Measurements from ENCODE around the gene MPZL1. TPM values are rescaled to one million over a fixed set of nuclear protein-coding genes. Genes with fewer than 3 reads are reported as not detected.
"Not testable (repeated sequence)": the region's sequence is repeated elsewhere in the genome, so short reads cannot be mapped to it uniquely, and the experiment has no call there.

MPZL1 gene
- total RNA-seq, 1 donor from 2014 or later, result 183 TPM

- no peak for DNase-seq (ENCODE audit: low read depth)
Observed at GRCh38 chr1:167812972-167813371, 91.2 kb downstream of the MPZL1 start.

DNA sequence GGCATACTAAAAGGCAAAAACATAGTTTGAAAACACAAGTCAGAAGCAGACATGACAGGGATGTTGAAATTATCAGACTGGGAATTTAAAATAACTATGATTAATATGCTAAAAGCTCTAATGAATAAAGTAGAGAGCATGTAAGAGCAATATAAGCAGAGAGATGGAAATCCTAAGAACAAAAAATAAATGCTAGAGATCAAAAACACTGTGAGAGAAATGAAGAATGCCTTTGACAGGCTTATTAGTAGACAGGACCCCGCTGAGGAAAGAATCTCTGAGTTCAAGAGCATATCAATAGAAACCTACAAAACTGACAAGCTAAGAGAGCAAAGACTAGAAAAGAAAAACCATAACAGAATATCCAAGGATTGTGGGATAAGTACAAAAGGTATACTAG lies 93.9 kb downstream of the MPZL1 start:
- DNase-seq (ENCODE audit: low read depth), result no peak

DNA sequence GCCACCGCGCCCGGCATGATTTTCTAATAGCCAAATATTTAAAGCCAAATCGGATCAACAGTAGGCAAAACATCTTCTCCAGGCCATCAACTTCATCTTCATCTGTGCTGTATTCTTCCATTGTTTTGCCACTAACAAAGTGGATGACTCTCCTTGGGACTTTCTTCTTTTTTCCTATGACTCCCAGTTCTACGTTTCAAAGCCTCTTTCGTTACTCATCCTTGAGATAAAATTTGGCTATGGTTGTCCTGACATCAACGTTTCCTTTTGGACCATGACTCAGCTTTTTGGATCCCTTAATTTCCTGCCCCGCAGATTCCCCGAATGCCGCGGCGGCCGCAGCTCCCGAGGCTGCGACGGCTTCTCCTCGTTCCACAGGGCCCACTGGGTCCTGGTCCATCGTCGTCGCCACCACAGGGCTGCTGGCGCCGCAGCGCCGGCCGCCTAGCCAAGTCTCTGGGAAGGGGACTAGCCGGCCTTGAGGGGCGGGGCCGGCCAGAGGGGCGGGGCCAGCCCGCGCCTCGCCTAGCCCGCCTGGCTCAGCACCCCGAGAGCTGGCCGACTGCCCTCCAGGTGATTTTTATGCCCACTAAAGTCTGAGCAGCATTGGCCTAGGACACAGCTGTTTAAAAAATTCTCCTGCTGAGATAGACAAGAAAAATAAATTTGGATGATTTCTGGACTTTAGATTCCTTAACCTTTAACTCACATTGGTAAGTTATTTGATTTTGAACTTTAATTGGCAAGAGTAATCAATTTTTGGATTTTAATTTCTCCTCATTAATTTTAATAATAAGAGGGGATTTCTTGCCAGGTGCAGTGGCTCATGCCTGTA lies 98.3 kb downstream of the MPZL1 start:
- DNase-seq (ENCODE audit: low read depth), result peak; percentile 80

GRCh38 chr1:167820684-167821355 lies 99.0 kb downstream of the MPZL1 start:
- peak; percentile 39 for DNase-seq (ENCODE audit: low read depth)

- no peak for DNase-seq (ENCODE audit: low read depth)
Observed at GRCh38 chr1:167821356-167821685, 99.5 kb downstream of the MPZL1 start.

GRCh38 chr1:167821969-167822685 lies 100.3 kb downstream of the MPZL1 start:
- DNase-seq (ENCODE audit: low read depth), result peak; percentile 30

- DNase-seq (ENCODE audit: low read depth), result no peak
Observed at GRCh38 chr1:167824163-167824794, 102.5 kb downstream of the MPZL1 start.

DNA sequence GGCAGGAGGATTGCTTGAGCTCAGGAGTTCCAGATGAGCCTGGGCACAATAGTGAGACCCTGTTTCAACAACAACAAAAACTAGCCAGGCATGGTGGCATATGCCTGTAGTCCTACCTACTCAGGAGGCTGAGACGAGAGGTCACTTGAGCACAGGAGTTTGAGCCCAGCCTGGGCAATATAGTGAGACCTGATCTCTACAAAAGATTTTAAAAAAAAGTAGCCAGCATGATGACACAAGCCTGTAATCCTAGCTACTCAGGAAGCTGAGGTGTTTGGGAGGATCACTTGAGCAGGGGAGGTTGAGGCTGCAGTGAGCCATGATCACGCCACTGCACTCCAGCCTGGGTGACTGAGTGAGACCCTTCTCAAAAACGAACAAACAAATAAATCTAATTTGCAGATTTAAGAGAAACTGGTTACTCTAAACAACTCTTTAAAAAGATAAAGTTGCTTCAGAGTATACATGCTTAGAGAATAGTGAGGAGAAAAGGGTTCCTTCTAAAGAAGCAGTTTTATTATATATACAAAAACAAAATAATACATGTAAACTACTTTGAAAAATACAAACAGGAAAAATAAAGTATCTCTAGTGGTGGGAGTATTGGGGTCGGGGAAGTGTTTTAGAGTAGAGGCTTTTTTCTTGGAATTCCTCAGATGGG lies 103.8 kb downstream of the MPZL1 start:
- DNase-seq (ENCODE audit: low read depth), result no peak

DNA sequence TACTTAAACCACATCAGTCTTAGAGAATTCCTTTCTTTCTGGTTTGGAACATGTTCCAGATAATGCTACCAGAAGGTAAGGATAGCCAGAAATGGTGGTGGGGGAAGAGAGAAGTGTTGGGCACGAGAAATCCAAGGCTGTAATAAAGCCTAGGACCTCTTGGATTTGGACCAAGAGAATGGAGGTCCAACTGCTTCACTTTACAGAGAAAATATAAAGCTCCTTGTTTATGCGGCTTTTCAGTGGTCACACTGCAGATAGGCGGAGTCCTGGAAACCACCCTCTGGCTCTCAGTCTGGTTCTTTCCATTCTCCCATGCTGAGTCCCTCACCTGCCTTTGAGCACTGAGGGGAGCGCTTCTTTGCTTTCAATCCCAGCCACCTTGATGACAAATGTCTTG lies 104.3 kb downstream of the MPZL1 start:
- DNase-seq (ENCODE audit: low read depth), result no peak

DNA sequence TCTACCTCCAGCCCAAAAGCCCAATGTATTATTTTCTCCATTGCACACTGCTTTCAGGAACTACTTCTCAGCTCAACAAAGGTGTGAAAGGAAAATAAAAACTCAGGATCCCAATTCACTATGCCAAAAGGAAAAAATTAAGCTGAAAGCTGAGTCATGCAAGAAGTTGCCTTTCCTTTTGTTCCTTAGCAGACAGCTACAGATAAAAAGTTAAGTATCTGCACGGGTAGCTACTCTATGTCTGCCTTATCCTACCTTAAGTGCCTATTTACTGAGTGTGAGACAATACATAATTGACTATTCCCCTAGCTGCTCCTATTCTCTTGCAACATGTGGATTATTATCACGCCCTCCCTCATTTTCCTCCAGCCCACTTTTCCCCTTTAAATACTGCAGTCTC lies 108.1 kb downstream of the MPZL1 start:
- no peak for DNase-seq (ENCODE audit: low read depth)

DNA sequence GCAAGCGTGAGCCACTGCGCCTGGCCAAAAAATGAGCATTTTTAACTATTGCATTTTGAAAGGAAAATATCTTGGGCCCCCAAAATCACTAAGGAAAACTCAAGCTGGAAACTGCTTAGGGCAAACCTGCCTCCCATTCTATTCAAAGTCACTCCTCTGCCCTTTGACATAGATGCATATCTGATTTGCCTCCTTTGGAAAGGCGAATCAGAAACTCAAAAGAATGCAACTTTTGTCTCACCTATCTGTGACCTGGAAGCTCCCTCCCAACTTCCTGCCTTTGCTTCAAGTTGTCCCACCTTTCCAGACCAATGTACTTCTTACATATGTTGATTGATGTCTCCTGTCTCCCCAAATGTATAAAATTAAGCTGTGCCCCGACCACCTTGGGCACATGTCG lies 108.9 kb downstream of the MPZL1 start:
- not testable (repeated sequence) for DNase-seq (ENCODE audit: low read depth)

- DNase-seq (ENCODE audit: low read depth), result no peak
Observed at GRCh38 chr1:167832693-167833092, 110.9 kb downstream of the MPZL1 start.

DNA sequence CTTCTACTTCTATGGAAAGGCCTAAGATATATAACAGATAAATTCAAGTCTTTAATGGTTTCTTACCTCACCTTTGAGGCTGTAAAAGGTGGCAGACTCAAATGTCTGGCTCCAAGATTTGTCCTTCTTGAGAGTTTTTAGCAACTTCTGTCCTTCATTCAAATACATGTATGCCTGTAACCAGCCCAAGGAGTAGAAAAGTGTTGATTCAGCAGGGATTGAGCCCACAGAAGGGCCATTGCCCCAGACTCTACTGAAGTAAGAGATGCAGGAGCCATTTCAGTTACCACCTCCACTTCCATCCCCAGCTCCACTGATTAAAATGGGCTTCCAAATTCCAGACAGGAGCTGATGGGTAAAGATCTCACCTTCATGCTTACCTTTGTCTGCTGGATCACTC lies 112.1 kb downstream of the MPZL1 start:
- DNase-seq (ENCODE audit: low read depth), result no peak

- DNase-seq (ENCODE audit: low read depth), result no peak
Observed at GRCh38 chr1:167836197-167836596, 114.4 kb downstream of the MPZL1 start.

- no peak for DNase-seq (ENCODE audit: low read depth)
Observed at GRCh38 chr1:167837326-167837725, 115.5 kb downstream of the MPZL1 start.

- DNase-seq (ENCODE audit: low read depth), result peak; percentile 23
Observed at GRCh38 chr1:167839009-167839408, 117.2 kb downstream of the MPZL1 start.

Other genes starting within 250 kb of the MPZL1 start
- gene CD247, start 203.5 kb upstream of the MPZL1 start, total RNA-seq, result not detected in 2 replicates
- 31.8 and 70.4 TPM in 2 replicates for gene CREG1, start 168.2 kb upstream of the MPZL1 start, total RNA-seq
- 0.05 TPM in 1 of 2 replicates, not detected in the other for gene RCSD1, start 91.8 kb upstream of the MPZL1 start, total RNA-seq
- 0.25 TPM in 1 of 2 replicates, not detected in the other for gene ADCY10, start 192.2 kb downstream of the MPZL1 start, total RNA-seq
- gene DCAF6, start 214.7 kb downstream of the MPZL1 start, total RNA-seq, result 88.4 and 169 TPM in 2 replicates
- gene MPC2, start 215.1 kb downstream of the MPZL1 start, total RNA-seq, result 39.0 and 70.0 TPM in 2 replicates

Measured in renal cortical epithelial cell (primary cell).